Urinary bladder (tissue), 4 donors: ENCODE results near the gene DRG1. TPM values are rescaled to one million over a fixed set of nuclear protein-coding genes. Genes with fewer than 3 reads are reported as not detected.
"Not testable (repeated sequence)": the region's sequence is repeated elsewhere in the genome, so short reads cannot be mapped to it uniquely, and the experiment has no call there.

ENCODE experiments used
- DNase-seq: peaks from one replicate; pipeline ENCODE4 v3.0.0-alpha.2; 2015; ENCODE audit errors: extremely low spot score
- H3K27ac ChIP-seq: one replicate; pipeline ENCODE4 v1.5.1; 2013; ENCODE audit warnings: low read depth, mild to moderate bottlenecking, moderate library complexity
- H3K36me3 ChIP-seq: one replicate; pipeline ENCODE4 v1.6.1; 2013; ENCODE audit warnings: mild to moderate bottlenecking, moderate library complexity; ENCODE audit not compliant: insufficient read depth
- H3K4me1 ChIP-seq: one replicate; pipeline ENCODE4 v1.6.1; 2013; ENCODE audit warnings: mild to moderate bottlenecking, moderate library complexity; ENCODE audit not compliant: insufficient read depth
- H3K4me3 ChIP-seq: one replicate; pipeline ENCODE4 v1.5.1; 2013; ENCODE audit warnings: low read depth, low read length
- WGBS: extraction: QIAGEN DNeasy Blood & Tissue Kit; methylation state at CpG from one replicate; pipeline ENCODE4 v1.1.7; 2013; 5-methylcytosine and 5-hydroxymethylcytosine counted together
- polyA plus RNA-seq: library from polyadenylated mRNA; stranded (reverse); fragments of 200-250 nt; gene quantifications from one replicate; pipeline ENCODE4 v1.2.3, GENCODE V29; 2013
- total RNA-seq: library from RNA; depleted of rRNA; stranded (reverse); fragments of >200 nt; gene quantifications from one replicate; pipeline ENCODE4 v1.2.3, GENCODE V29; 2014
- donor health status: healthy with polysubstance abuse.
- donor health status: healthy.

The DRG1 gene
- total and polyA plus RNA-seq, 2 donors = 44.1 to 45.0 TPM

- Histone ChIP-seq H3K4me1 (no peaks in the 10 kb centered on the region), H3K4me3 (peak overlapping the region; percentile 69), H3K27ac (no peak overlapping the region), H3K36me3 (peaks cover 2% of the 10 kb centered on the region)
- DNase-seq = no peak
- WGBS = 2% methylated on average over 11 of the region's 11 CpGs
These were observed 606 bp downstream of the DRG1 start for GRCh38 chr22:31400023-31400397.

DNA sequence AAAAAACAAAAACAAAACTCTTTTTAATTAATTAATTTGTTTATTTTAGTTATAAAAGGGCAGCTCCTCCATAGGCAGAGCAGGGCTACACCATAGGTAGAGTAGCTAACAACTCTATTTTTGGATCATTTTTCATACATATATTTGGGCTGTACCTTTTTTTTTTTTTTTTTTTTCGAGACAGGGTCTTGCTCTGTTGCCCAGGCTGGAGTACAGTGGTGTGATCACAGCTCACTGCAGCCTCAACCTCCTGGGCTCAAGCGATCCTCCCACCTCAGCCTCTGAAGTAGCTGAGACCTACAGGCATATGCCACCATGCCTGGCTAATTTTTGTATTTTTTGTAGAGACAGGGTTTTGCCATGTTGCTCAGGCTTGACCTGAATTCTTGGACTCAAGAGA is 2.9 kb downstream of the DRG1 start:
- DNase-seq, H3K36me3 ChIP-seq, H3K27ac ChIP-seq, H3K4me3 ChIP-seq, H3K4me1 ChIP-seq: not testable (repeated sequence)
- WGBS = 96% methylated on average over 2 of the region's 2 CpGs

DNA sequence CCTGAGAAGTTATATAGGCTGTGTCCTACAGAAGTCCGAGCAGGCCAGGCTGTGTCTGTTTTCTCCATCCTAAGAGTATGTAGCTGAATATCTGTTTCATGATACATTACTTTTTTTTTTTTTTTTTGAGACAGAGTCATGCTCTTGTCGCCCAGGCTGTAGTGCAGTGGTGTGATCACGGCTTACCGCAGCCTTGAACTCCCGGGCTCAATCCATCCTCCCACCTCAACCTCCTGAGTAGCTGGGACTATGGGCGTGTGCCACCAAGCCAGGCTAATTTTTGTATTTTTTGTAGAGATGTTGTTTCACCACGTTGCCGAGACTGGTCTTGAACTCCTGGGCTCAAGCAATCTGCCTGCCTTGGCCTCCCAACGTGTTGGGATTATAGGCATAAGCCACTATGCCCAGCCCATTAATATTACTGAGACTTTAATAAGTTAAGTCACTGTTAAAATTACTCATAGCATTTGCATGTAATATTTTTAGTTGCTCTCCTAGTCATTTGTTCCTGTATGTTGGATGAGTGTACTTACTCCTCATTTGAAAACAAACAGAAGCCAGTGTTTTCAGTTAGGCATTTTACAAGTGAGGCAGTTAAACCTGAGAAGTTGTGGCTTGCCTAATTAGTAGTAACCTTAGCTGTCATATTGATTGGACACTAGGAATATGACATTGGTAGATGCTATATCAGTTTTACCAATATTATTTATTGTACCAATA is 26.1 kb downstream of the DRG1 start:
- no peaks in the 10 kb centered on the region for H3K4me1 ChIP-seq
- 94% methylated on average over 9 of the region's 9 CpGs for WGBS
- no peak for DNase-seq
- no peak overlapping the region for H3K4me3 ChIP-seq
- H3K36me3 ChIP-seq = peaks cover 19% of the 10 kb centered on the region
- H3K27ac ChIP-seq = no peak overlapping the region

DNA sequence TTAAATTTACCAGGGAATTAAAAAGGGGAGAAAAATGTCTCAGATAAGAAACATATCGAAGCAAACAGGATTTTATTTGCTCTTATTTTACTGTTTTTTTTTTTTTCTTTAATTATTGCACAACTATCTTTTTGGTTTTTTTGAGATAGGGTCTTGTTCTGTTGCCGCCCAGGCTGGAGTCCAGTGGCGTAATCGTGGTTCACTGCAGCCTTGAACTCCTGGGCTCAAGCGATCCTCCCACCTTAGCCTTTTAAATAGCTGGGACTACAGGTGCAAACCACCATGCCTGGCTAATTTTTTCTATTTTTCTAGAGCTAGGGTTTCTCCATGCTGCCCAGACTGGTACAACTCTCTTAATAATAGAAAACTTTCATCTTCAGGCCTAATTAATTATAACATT is 32.5 kb downstream of the DRG1 start:
- 94% methylated on average over 5 of the region's 5 CpGs for WGBS
- no peak overlapping the region for H3K27ac ChIP-seq
- H3K36me3 ChIP-seq = peaks cover 5% of the 10 kb centered on the region

GRCh38 chr22:31436132-31436531 is 36.7 kb downstream of the DRG1 start:
- no peak for DNase-seq
- peaks cover 4% of the 10 kb centered on the region for H3K36me3 ChIP-seq
- H3K27ac ChIP-seq = no peak overlapping the region
- no peak overlapping the region for H3K4me3 ChIP-seq
- H3K4me1 ChIP-seq = no peaks in the 10 kb centered on the region
- 79% methylated on average over 3 of the region's 3 CpGs for WGBS

More for the DNA sequence above, 32.5 kb downstream of the DRG1 start:
- H3K4me1 ChIP-seq = no peaks in the 10 kb centered on the region
- DNase-seq = no peak
- H3K4me3 ChIP-seq = no peak overlapping the region

- peaks cover 3% of the 10 kb centered on the region for H3K36me3 ChIP-seq
- no peak overlapping the region for H3K27ac ChIP-seq
- WGBS = 52% methylated on average over 8 of the region's 8 CpGs
- no peaks in the 10 kb centered on the region for H3K4me1 ChIP-seq
- no peak overlapping the region for H3K4me3 ChIP-seq
- no peak for DNase-seq
These were observed 40.4 kb downstream of the DRG1 start for GRCh38 chr22:31439808-31440207.

- DNase-seq = no peak
- Histone ChIP-seq H3K4me1 (no peaks in the 10 kb centered on the region), H3K27ac (no peak overlapping the region), H3K4me3 (no peak overlapping the region), H3K36me3 (peaks cover 3% of the 10 kb centered on the region)
- WGBS = 93% methylated on average over 7 of the region's 7 CpGs
These were observed 41.3 kb downstream of the DRG1 start for GRCh38 chr22:31440681-31441080.

GRCh38 chr22:31441652-31442051 is 42.2 kb downstream of the DRG1 start:
- H3K36me3 ChIP-seq = peaks cover 3% of the 10 kb centered on the region

GRCh38 chr22:31442768-31443489 is 43.5 kb downstream of the DRG1 start:
- Histone ChIP-seq H3K4me1 (no peaks in the 10 kb centered on the region), H3K36me3 (peaks cover 3% of the 10 kb centered on the region), H3K27ac (no peak overlapping the region), H3K4me3 (no peak overlapping the region)
- 60% methylated on average over 5 of the region's 5 CpGs for WGBS
- no peak for DNase-seq

More at GRCh38 chr22:31441652-31442051, 42.2 kb downstream of the DRG1 start:
- WGBS = 90% methylated on average over 5 of the region's 5 CpGs
- H3K27ac ChIP-seq = no peak overlapping the region
- no peak overlapping the region for H3K4me3 ChIP-seq
- no peak for DNase-seq
- H3K4me1 ChIP-seq = no peaks in the 10 kb centered on the region

DNA sequence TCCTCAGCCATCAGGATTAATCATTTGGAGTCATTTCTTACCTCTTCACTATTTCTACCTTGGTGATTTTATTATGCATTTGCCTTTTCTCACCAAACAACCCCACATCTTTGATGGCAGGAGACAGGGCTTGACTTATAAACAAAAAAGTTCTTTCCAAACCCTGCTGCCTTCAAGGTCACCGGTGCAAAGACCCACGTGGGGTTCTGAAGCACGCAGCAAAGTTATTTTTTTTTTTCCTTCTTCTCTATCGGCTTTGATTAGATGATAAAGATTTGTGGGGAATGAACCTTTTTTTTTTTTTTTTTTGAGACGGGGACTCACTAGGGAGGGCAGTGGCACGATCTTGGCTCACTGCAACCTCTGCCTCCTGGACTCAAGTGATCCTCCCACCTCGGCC is 44.1 kb downstream of the DRG1 start:
- no peak for DNase-seq
- Histone ChIP-seq H3K27ac (no peak overlapping the region), H3K4me1 (no peaks in the 10 kb centered on the region), H3K4me3 (no peak overlapping the region), H3K36me3 (peaks cover 3% of the 10 kb centered on the region)
- 63% methylated on average over 7 of the region's 7 CpGs for WGBS

DNA sequence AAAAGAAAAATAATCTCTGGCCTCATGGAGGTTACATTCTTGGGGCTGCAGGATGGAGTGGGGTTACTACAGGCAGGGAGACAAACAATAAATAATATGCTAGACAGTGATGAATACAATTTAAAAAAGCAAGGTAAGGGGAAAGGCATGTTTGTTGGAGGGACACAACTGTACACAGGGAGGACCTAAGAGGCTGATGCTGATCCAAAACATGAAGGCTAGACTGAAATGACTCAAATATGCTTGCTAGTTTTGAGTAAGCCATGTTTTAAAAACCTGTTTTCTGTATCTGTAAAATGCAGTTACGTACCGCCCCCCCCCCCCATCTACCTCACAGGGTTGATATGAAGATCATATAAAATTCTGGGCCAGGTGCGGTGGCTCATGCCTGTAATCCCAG is 46.2 kb downstream of the DRG1 start:
- H3K4me3 ChIP-seq = no peak overlapping the region
- H3K36me3 ChIP-seq = no peaks in the 10 kb centered on the region
- no peak overlapping the region for H3K27ac ChIP-seq
- no peak for DNase-seq
- 93% methylated on average over 3 of the region's 3 CpGs for WGBS
- H3K4me1 ChIP-seq = no peaks in the 10 kb centered on the region

GRCh38 chr22:31446208-31446607 is 46.8 kb downstream of the DRG1 start:
- 69% methylated on average over 3 of the region's 3 CpGs for WGBS
- H3K36me3 ChIP-seq = peaks cover 2% of the 10 kb centered on the region
- H3K4me1 ChIP-seq = no peaks in the 10 kb centered on the region
- no peak for DNase-seq
- H3K27ac ChIP-seq = no peak overlapping the region
- no peak overlapping the region for H3K4me3 ChIP-seq

DNA sequence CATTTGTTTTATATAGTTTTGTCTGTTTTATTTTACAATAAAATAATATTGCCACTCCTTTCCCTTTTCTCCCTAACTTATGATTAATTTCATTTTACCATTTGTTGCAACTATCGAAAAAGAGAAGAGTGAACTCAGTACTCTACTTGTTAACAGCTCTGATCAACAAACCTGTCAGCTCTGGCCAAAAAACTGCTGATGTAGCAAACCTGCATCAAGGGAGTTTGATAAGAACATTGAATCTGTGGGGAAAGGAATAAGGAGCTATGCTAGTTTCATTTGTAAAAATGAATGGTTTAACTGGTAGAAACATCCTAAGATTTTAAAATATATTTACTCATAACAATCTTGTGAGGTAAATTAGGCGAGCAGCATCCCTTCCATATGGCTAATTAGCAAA is 47.4 kb downstream of the DRG1 start:
- Histone ChIP-seq H3K4me1 (no peaks in the 10 kb centered on the region), H3K4me3 (no peak overlapping the region), H3K36me3 (peaks cover 2% of the 10 kb centered on the region), H3K27ac (no peak overlapping the region)
- WGBS = 93% methylated on average over 2 of the region's 2 CpGs
- no peak for DNase-seq

- no peaks in the 10 kb centered on the region for H3K4me1 ChIP-seq
- no peak overlapping the region for H3K27ac ChIP-seq
- no peak for DNase-seq
- H3K4me3 ChIP-seq = no peak overlapping the region
- WGBS = 94% methylated on average over 3 of the region's 3 CpGs
- H3K36me3 ChIP-seq = peaks cover 2% of the 10 kb centered on the region
These were observed 47.9 kb downstream of the DRG1 start for GRCh38 chr22:31447337-31447736.
